Right cardiac atrium (tissue), 5 donors: ENCODE measurements around the gene RNASEH2B. TPM values are rescaled to one million over a fixed set of nuclear protein-coding genes. Genes with fewer than 3 reads are reported as not detected.

Experiments used
- ATAC-seq, 2 donors: fragments of 200-7000 bp; cut with Tn5 transposase; one replicate each; pipeline versions ENCODE4 v1.8.0 to v1.9.1; 2020; ENCODE audit warnings: moderate library complexity in 2 of 2, mild to moderate bottlenecking in 1 of 2
- DNase-seq, 3 donors: peaks; one replicate each; pipeline ENCODE4 v3.0.0-alpha.2; 2020
- H3K27ac ChIP-seq: one replicate; pipeline ENCODE4 v1.5.1; 2013; ENCODE audit warnings: mild to moderate bottlenecking, low read length, control low read depth, moderate library complexity
- H3K27me3 ChIP-seq: one replicate; pipeline ENCODE4 v1.6.1; 2013; ENCODE audit not compliant: control insufficient read depth, insufficient read depth
- H3K4me1 ChIP-seq: one replicate; pipeline ENCODE4 v1.6.1; 2013; ENCODE audit warnings: low read length; ENCODE audit not compliant: control insufficient read depth, insufficient read depth
- H3K4me3 ChIP-seq: one replicate; pipeline ENCODE4 v1.5.1; 2013; ENCODE audit warnings: low read length, control low read depth
- H3K9me3 ChIP-seq: one replicate; pipeline ENCODE4 v1.6.1; 2013; ENCODE audit warnings: low read length; ENCODE audit not compliant: control insufficient read depth
- WGBS: extraction: QIAGEN DNeasy Blood & Tissue Kit; methylation state at CpG from one replicate; pipeline ENCODE4 v1.1.7; 2013; 5-methylcytosine and 5-hydroxymethylcytosine counted together
- intact Hi-C, 4 donors: fragments of 100-400 bp; cut with DNase I; formaldehyde crosslinking; loops; one replicate each; pipeline versions ENCODE4 v1.11.0 to v1.14.0; 2022 to 2023
- polyA plus RNA-seq: library from polyadenylated mRNA; stranded (reverse); fragments of 200-250 nt; gene quantifications from one replicate; pipeline ENCODE4 v1.2.3, GENCODE V29; 2013
- total RNA-seq, 4 donors: library from RNA; stranded (reverse); fragmentation: NEBNext Ultra II Directional; extraction: Animal tissue kit (Norgen Biotek cat#: 25700); gene quantifications; one replicate each; pipeline ENCODE4 v1.2.1, GENCODE V29; 2021
- donor health status: healthy with polysubstance abuse.
- donor health status: DM: no; HTN: yes; CAD: no.
- donor health status: DM: no; HTN: no; CAD: no.
- donor health status: DM: no; HTN: yes; CAD: no; lungs with severe emphysema.
- donor health status: DM: yes; HTN: yes; CAD: no.

The RNASEH2B gene
- total and polyA plus RNA-seq, 5 donors, result 45.3 to 58.0 (median 47.8) TPM

- no peak for DNase-seq
- ATAC-seq, result no peak
- Histone ChIP-seq H3K4me1 (no peaks in the 10 kb centered on the region), H3K27ac (no peak overlapping the region), H3K9me3 (no peaks in the 10 kb centered on the region), H3K27me3 (no peaks in the 10 kb centered on the region), H3K4me3 (no peak overlapping the region)
- 88% methylated on average over 7 of the region's 7 CpGs for WGBS
- intact Hi-C loops, result no loop called here
Observed at GRCh38 chr13:50887151-50887550, 22.4 kb upstream of the RNASEH2B start.

- no peak for DNase-seq
- no peaks in the 10 kb centered on the region for H3K4me1 ChIP-seq
- ATAC-seq, result no peak
- intact Hi-C loops, result no loop called here
- H3K27ac ChIP-seq, result no peak overlapping the region
- H3K27me3 ChIP-seq, result no peaks in the 10 kb centered on the region
- 59% methylated on average over 1 of the region's 1 CpG for WGBS
- no peaks in the 10 kb centered on the region for H3K9me3 ChIP-seq
- no peak overlapping the region for H3K4me3 ChIP-seq
Observed at GRCh38 chr13:50888362-50888761, 21.2 kb upstream of the RNASEH2B start.

- Histone ChIP-seq H3K4me3 (no peak overlapping the region), H3K27me3 (no peaks in the 10 kb centered on the region), H3K4me1 (no peaks in the 10 kb centered on the region), H3K27ac (no peak overlapping the region), H3K9me3 (no peaks in the 10 kb centered on the region)
- ATAC-seq (no peak), DNase-seq (no peak)
- 34% methylated on average over 1 of the region's 1 CpG for whole genome bisulfite sequencing
- intact Hi-C loops, result no loop called here
Observed at GRCh38 chr13:50889317-50889716, 20.3 kb upstream of the RNASEH2B start.

GRCh38 chr13:50891206-50891605 is 18.4 kb upstream of the RNASEH2B start:
- intact Hi-C loops, result no loop called here
- Histone ChIP-seq H3K4me1 (no peaks in the 10 kb centered on the region), H3K27ac (no peak overlapping the region), H3K9me3 (no peaks in the 10 kb centered on the region), H3K27me3 (no peaks in the 10 kb centered on the region), H3K4me3 (no peak overlapping the region)
- no peak for DNase-seq
- ATAC-seq, result no peak

- Histone ChIP-seq H3K4me1 (no peaks in the 10 kb centered on the region), H3K4me3 (no peak overlapping the region), H3K27ac (no peak overlapping the region), H3K9me3 (no peaks in the 10 kb centered on the region), H3K27me3 (no peaks in the 10 kb centered on the region)
- ATAC-seq (no peak), DNase-seq (no peak)
- intact Hi-C loops, result no loop called here
- 80% methylated on average over 7 of the region's 7 CpGs for WGBS
Observed at GRCh38 chr13:50892210-50892944, 17.2 kb upstream of the RNASEH2B start.

- no peak for ATAC-seq
- 51% methylated on average over 4 of the region's 4 CpGs for WGBS
- no peaks in the 10 kb centered on the region for H3K4me1 ChIP-seq
- intact Hi-C loops, result no loop called here
- no peaks in the 10 kb centered on the region for H3K27me3 ChIP-seq
- H3K4me3 ChIP-seq, result no peak overlapping the region
- no peak for DNase-seq
- no peak overlapping the region for H3K27ac ChIP-seq
- H3K9me3 ChIP-seq, result no peaks in the 10 kb centered on the region
Observed at GRCh38 chr13:50893211-50893852, 16.3 kb upstream of the RNASEH2B start.

GRCh38 chr13:50894012-50894411 is 15.6 kb upstream of the RNASEH2B start:
- no peak for DNase-seq
- no peaks in the 10 kb centered on the region for H3K4me1 ChIP-seq
- no peaks in the 10 kb centered on the region for H3K27me3 ChIP-seq
- no peak for ATAC-seq
- 74% methylated on average over 2 of the region's 2 CpGs for WGBS
- H3K4me3 ChIP-seq, result no peak overlapping the region
- H3K27ac ChIP-seq, result no peak overlapping the region
- intact Hi-C loops, result no loop called here
- no peaks in the 10 kb centered on the region for H3K9me3 ChIP-seq

- H3K27ac ChIP-seq, result no peak overlapping the region
- no peaks in the 10 kb centered on the region for H3K4me1 ChIP-seq
- no peaks in the 10 kb centered on the region for H3K9me3 ChIP-seq
- H3K4me3 ChIP-seq, result no peak overlapping the region
- no peak for DNase-seq
- H3K27me3 ChIP-seq, result no peaks in the 10 kb centered on the region
- intact Hi-C loops, result no loop called here
- 78% methylated on average over 2 of the region's 2 CpGs for WGBS
- no peak for ATAC-seq
Observed at GRCh38 chr13:50894504-50894903, 15.1 kb upstream of the RNASEH2B start.

GRCh38 chr13:50898338-50898737 is 11.3 kb upstream of the RNASEH2B start:
- H3K27ac ChIP-seq, result no peak overlapping the region
- no peak overlapping the region for H3K4me3 ChIP-seq
- no peaks in the 10 kb centered on the region for H3K4me1 ChIP-seq
- 19% methylated on average over 1 of the region's 1 CpG for WGBS
- DNase-seq (no peak), ATAC-seq (no peak)
- intact Hi-C loops, result no loop called here
- H3K27me3 ChIP-seq, result no peaks in the 10 kb centered on the region
- no peaks in the 10 kb centered on the region for H3K9me3 ChIP-seq

GRCh38 chr13:50901701-50902100 is 7.9 kb upstream of the RNASEH2B start:
- intact Hi-C loops, result no loop called here
- 94% methylated on average over 2 of the region's 2 CpGs for WGBS
- Histone ChIP-seq H3K27ac (no peak overlapping the region), H3K9me3 (no peaks in the 10 kb centered on the region), H3K4me1 (no peaks in the 10 kb centered on the region), H3K27me3 (no peaks in the 10 kb centered on the region), H3K4me3 (no peak overlapping the region)
- DNase-seq (no peak), ATAC-seq (no peak)

GRCh38 chr13:50905256-50905655 is 4.3 kb upstream of the RNASEH2B start:
- Histone ChIP-seq H3K9me3 (no peaks in the 10 kb centered on the region), H3K4me3 (no peak overlapping the region), H3K27me3 (no peaks in the 10 kb centered on the region), H3K4me1 (no peaks in the 10 kb centered on the region), H3K27ac (no peak overlapping the region)
- DNase-seq, result no peak
- 80% methylated on average over 4 of the region's 4 CpGs for WGBS
- intact Hi-C loops, result no loop called here
- no peak for ATAC-seq
